Stimulated activated memory B cell treated with anti-CD40 and anti-IgM and Interleukin-4, amounts not matched to agents 10 μg/mL and 1 μg/mL and 100 μg/mL, for 72 hours (primary cell): ENCODE measurements around the gene GNGT2.
"Not testable (repeated sequence)": the region's sequence is repeated elsewhere in the genome, so short reads cannot be mapped to it uniquely, and the experiment has no call there.

Experiments
- ATAC-seq: fragments of 150-1000 bp; cut with Tn5 transposase; 2 replicates; pipeline ENCODE4 v1.10.0; 2021
- H3K27ac Mint-ChIP-seq: one replicate; pipeline ENCODE4 v1.8.0; 2022; ENCODE audit warnings: mild to moderate bottlenecking, mixed read lengths
- H3K27me3 Mint-ChIP-seq: one replicate; pipeline ENCODE4 v1.8.0; 2022; ENCODE audit warnings: mixed read lengths
- H3K36me3 Mint-ChIP-seq: one replicate; pipeline ENCODE4 v1.8.0; 2022; ENCODE audit warnings: mixed read lengths
- H3K4me1 Mint-ChIP-seq: one replicate; pipeline ENCODE4 v1.8.0; 2022; ENCODE audit warnings: mixed read lengths
- H3K4me3 Mint-ChIP-seq: one replicate; pipeline ENCODE4 v1.8.0; 2022; ENCODE audit warnings: mild to moderate bottlenecking, moderate library complexity, mixed read lengths
- H3K9me3 Mint-ChIP-seq: one replicate; pipeline ENCODE4 v1.8.0; 2022; ENCODE audit warnings: mixed read lengths

GNGT2 gene

GRCh38 chr17:49180303-49180702 lies 30.1 kb downstream of the GNGT2 start:
- H3K9me3 Mint-ChIP-seq = peaks cover 14% of the 10 kb centered on the region
- H3K27ac Mint-ChIP-seq = no peak overlapping the region
- H3K4me1 Mint-ChIP-seq = peaks cover 6% of the 10 kb centered on the region
- peaks cover 11% of the 10 kb centered on the region for H3K27me3 Mint-ChIP-seq
- no peak for ATAC-seq
- H3K36me3 Mint-ChIP-seq = peaks cover 5% of the 10 kb centered on the region
- peak overlapping the region; percentile 36 for H3K4me3 Mint-ChIP-seq

GRCh38 chr17:49175978-49176377 lies 34.4 kb downstream of the GNGT2 start:
- H3K4me3 Mint-ChIP-seq, H3K27ac Mint-ChIP-seq, H3K36me3 Mint-ChIP-seq, H3K4me1 Mint-ChIP-seq, ATAC-seq: not testable (repeated sequence)
- H3K27me3 Mint-ChIP-seq = peaks cover 34% of the 10 kb centered on the region
- H3K9me3 Mint-ChIP-seq = peaks cover 11% of the 10 kb centered on the region

GRCh38 chr17:49170711-49171110 lies 39.7 kb downstream of the GNGT2 start:
- not testable (repeated sequence) for H3K36me3 Mint-ChIP-seq, H3K4me3 Mint-ChIP-seq, ATAC-seq, H3K4me1 Mint-ChIP-seq, H3K27ac Mint-ChIP-seq, H3K9me3 Mint-ChIP-seq
- H3K27me3 Mint-ChIP-seq = peaks cover 78% of the 10 kb centered on the region

- H3K4me3 Mint-ChIP-seq = no peak overlapping the region
- no peaks in the 10 kb centered on the region for H3K4me1 Mint-ChIP-seq
- peaks cover 78% of the 10 kb centered on the region for H3K27me3 Mint-ChIP-seq
- no peaks in the 10 kb centered on the region for H3K36me3 Mint-ChIP-seq
- peaks cover 5% of the 10 kb centered on the region for H3K9me3 Mint-ChIP-seq
- no peak overlapping the region for H3K27ac Mint-ChIP-seq
- ATAC-seq = no peak
Measured at GRCh38 chr17:49170216-49170615, 40.2 kb downstream of the GNGT2 start.

GRCh38 chr17:49168706-49169105 lies 41.7 kb downstream of the GNGT2 start:
- Mint-ChIP-seq H3K27ac (no peak overlapping the region), H3K4me3 (no peak overlapping the region), H3K9me3 (no peaks in the 10 kb centered on the region), H3K27me3 (peaks cover 77% of the 10 kb centered on the region), H3K36me3 (no peaks in the 10 kb centered on the region), H3K4me1 (no peaks in the 10 kb centered on the region)
- no peak for ATAC-seq

GRCh38 chr17:49165143-49165542 lies 45.2 kb downstream of the GNGT2 start:
- Mint-ChIP-seq H3K4me3 (no peak overlapping the region), H3K27me3 (peaks cover 56% of the 10 kb centered on the region), H3K27ac (no peak overlapping the region), H3K9me3 (no peaks in the 10 kb centered on the region), H3K36me3 (no peaks in the 10 kb centered on the region), H3K4me1 (no peaks in the 10 kb centered on the region)
- no peak for ATAC-seq

- H3K4me1 Mint-ChIP-seq = no peaks in the 10 kb centered on the region
- no peak for ATAC-seq
- H3K27ac Mint-ChIP-seq = no peak overlapping the region
- no peaks in the 10 kb centered on the region for H3K9me3 Mint-ChIP-seq
- peaks cover 56% of the 10 kb centered on the region for H3K27me3 Mint-ChIP-seq
- H3K4me3 Mint-ChIP-seq = no peak overlapping the region
- no peaks in the 10 kb centered on the region for H3K36me3 Mint-ChIP-seq
Measured at GRCh38 chr17:49162866-49163265, 47.5 kb downstream of the GNGT2 start.

GRCh38 chr17:49157784-49158183 lies 52.6 kb downstream of the GNGT2 start:
- H3K27me3 Mint-ChIP-seq = peaks cover 50% of the 10 kb centered on the region

GRCh38 chr17:49156256-49156655 lies 54.1 kb downstream of the GNGT2 start:
- Mint-ChIP-seq H3K36me3 (no peaks in the 10 kb centered on the region), H3K4me1 (no peaks in the 10 kb centered on the region), H3K9me3 (no peaks in the 10 kb centered on the region), H3K27me3 (peaks cover 50% of the 10 kb centered on the region), H3K4me3 (no peak overlapping the region), H3K27ac (no peak overlapping the region)
- ATAC-seq = no peak

More at GRCh38 chr17:49157784-49158183, 52.6 kb downstream of the GNGT2 start:
- H3K36me3 Mint-ChIP-seq = no peaks in the 10 kb centered on the region
- no peaks in the 10 kb centered on the region for H3K9me3 Mint-ChIP-seq
- H3K27ac Mint-ChIP-seq = no peak overlapping the region
- no peak for ATAC-seq
- no peak overlapping the region for H3K4me3 Mint-ChIP-seq
- H3K4me1 Mint-ChIP-seq = no peaks in the 10 kb centered on the region
